HepG2 (cell line): ENCODE measurements around the gene WDR7. TPM values are rescaled to one million over a fixed set of nuclear protein-coding genes. Genes with fewer than 3 reads are reported as not detected.

Experiments used
- ARID4A ChIP-seq: sonication (generic); formaldehyde crosslinking; IDR thresholded peaks from 2 replicates; pipeline ENCODE4 v1.5.0; 2020; ENCODE audit warnings: mild to moderate bottlenecking, missing genetic modification reagents, borderline replicate concordance
- DPF2 ChIP-seq: sonication (generic); formaldehyde crosslinking; IDR thresholded peaks from 2 replicates; pipeline ENCODE4 v1.4.0; 2020; ENCODE audit warnings: mild to moderate bottlenecking, low read depth, missing genetic modification reagents, borderline replicate concordance
- HMG20A ChIP-seq: IDR thresholded peaks from 2 replicates; pipeline ENCODE4 v1.6.1; 2016; ENCODE audit warnings: borderline replicate concordance
- NCOA5 ChIP-seq: sonication (generic); formaldehyde crosslinking; IDR thresholded peaks from 2 replicates; pipeline ENCODE4 v1.4.0; 2020; ENCODE audit warnings: missing genetic modification reagents
- RORA ChIP-seq: sonication (generic); formaldehyde crosslinking; IDR thresholded peaks from 2 replicates; pipeline ENCODE4 v1.5.0; 2020; ENCODE audit warnings: mild to moderate bottlenecking, missing genetic modification reagents, moderate library complexity
- ZNF318 ChIP-seq: sonication (generic); formaldehyde crosslinking; IDR thresholded peaks from 2 replicates; pipeline ENCODE4 v1.4.0; 2020; ENCODE audit warnings: mild to moderate bottlenecking, missing genetic modification reagents
- ZNF44 ChIP-seq: sonication (generic); formaldehyde crosslinking; IDR thresholded peaks from 2 replicates; pipeline ENCODE4 v1.5.1; 2020; ENCODE audit warnings: mild to moderate bottlenecking, missing genetic modification reagents
- ZNF484 ChIP-seq: sonication (generic); formaldehyde crosslinking; IDR thresholded peaks from 2 replicates; pipeline ENCODE4 v1.5.1; 2020; ENCODE audit warnings: mild to moderate bottlenecking, low read depth, missing genetic modification reagents, borderline replicate concordance
- polyA plus RNA-seq, 8 experiments: library from polyadenylated mRNA; depleted of rRNA in 3 of 8; stranded (reverse) in 7 of 8; unstranded in 1 of 8; fragments of >200 nt; fragmentation: Illumina TruSeq in 4 of 8; extraction: Trizol in 4 of 8; gene quantifications; 2 replicates each; pipeline versions ENCODE4 v1.2.1 to v1.2.3, GENCODE V29; 2011 to 2016; ENCODE audit warnings: low read depth in 4 of 8, missing spikeins in 1 of 8, mixed read lengths in 1 of 8; ENCODE audit not compliant: insufficient read depth in 1 of 8
- total RNA-seq, 5 experiments: library from RNA; depleted of rRNA; stranded (reverse); fragments of >200 nt; fragmentation: Illumina TruSeq; extraction: Trizol; gene quantifications; 2 replicates each; pipeline ENCODE4 v1.2.3, GENCODE V29; 2016; ENCODE audit warnings: low read depth in 1 of 5

WDR7 gene
- total and polyA plus RNA-seq, 2 of the 13 experiments (the other 11 are each of a cell fraction or from before 2014, with no cell fraction given), result 2.0 to 7.8 TPM

DNA sequence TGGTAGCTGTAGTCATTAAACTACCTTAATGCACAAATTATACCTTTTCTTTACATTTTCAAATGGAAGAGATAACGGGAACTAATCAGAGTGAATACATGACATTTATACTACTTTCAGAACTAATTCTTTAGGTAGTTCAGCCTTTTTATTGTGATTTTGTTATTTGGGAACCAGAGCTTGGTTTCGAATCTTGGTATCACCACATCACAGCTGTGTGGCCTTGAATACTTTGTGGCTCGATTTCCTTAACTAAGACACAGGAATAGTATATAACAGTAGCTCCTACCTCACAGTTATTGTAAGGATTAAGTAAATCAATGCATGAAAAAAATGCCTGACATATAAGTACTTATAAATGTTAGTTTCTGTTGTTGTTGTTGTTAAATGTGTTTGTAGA, 240.0 kb downstream of the WDR7 start (continued):
- TF ChIP-seq ZNF318 (CRISPR knock-in tag) (no peak), ARID4A (CRISPR knock-in tag) (no peak), ZNF44 (no peak), HMG20A (CRISPR knock-in tag) (no peak), ZNF484 (CRISPR knock-in tag) (no peak), RORA (no peak), DPF2 (no peak), NCOA5 (CRISPR knock-in tag) (no peak)
- TF ChIP-seq, all 625 proteins: peak for 0
